ENCODE measurements around the gene MORN2. TPM values are rescaled to one million over a fixed set of nuclear protein-coding genes. Genes with fewer than 3 reads are reported as not detected.
"Not testable (repeated sequence)": the region's sequence is repeated elsewhere in the genome, so short reads cannot be mapped to it uniquely, and the experiment has no call there.

Gene MORN2
- total RNA-seq: 11.2 TPM

GRCh38 chr2:38875576-38876367 is at the start of gene MORN2, which contains the start of gene DHX57:
TSS of gene MORN2 (plus strand) at chr2:38875976.
TSS of gene DHX57 (minus strand) at chr2:38875934. CDS start at chr2:38868405, 7,529 bp downstream.
- ATAC-seq: peak; percentile 98

GRCh38 chr2:38827539-38828145 is 48.1 kb upstream of the MORN2 start:
- ATAC-seq: not testable (repeated sequence)

GRCh38 chr2:38828460-38828859 is 47.3 kb upstream of the MORN2 start:
- no peak for ATAC-seq

GRCh38 chr2:38829971-38830370 is 45.8 kb upstream of the MORN2 start:
- no peak for ATAC-seq

GRCh38 chr2:38830526-38831159 is 45.1 kb upstream of the MORN2 start:
- ATAC-seq: no peak

- ATAC-seq: no peak
Measured at GRCh38 chr2:38835015-38835601, 40.7 kb upstream of the MORN2 start.

GRCh38 chr2:38835990-38836389 is 39.8 kb upstream of the MORN2 start:
- no peak for ATAC-seq

GRCh38 chr2:38836791-38837190 is 39.0 kb upstream of the MORN2 start:
- ATAC-seq: no peak

- ATAC-seq: no peak
Measured at GRCh38 chr2:38850045-38850444, 25.7 kb upstream of the MORN2 start.

- peak; percentile 88 for ATAC-seq
Measured at GRCh38 chr2:38856165-38856564, 19.6 kb upstream of the MORN2 start.

GRCh38 chr2:38862476-38862875 is 13.3 kb upstream of the MORN2 start:
- no peak for ATAC-seq

GRCh38 chr2:38863061-38863695 is 12.6 kb upstream of the MORN2 start:
- ATAC-seq: no peak

GRCh38 chr2:38866773-38867443 is 8.9 kb upstream of the MORN2 start:
- peak; percentile 93 for ATAC-seq

GRCh38 chr2:38871432-38871831 is 4.3 kb upstream of the MORN2 start:
- no peak for ATAC-seq

- no peak for ATAC-seq
Measured at GRCh38 chr2:38873763-38874162, 2.0 kb upstream of the MORN2 start.

GRCh38 chr2:38875227-38875575 is 575 bp upstream of the MORN2 start:
- ATAC-seq: peak; percentile 9

GRCh38 chr2:38876407-38876806 is 631 bp downstream of the MORN2 start:
- no peak for ATAC-seq

- no peak for ATAC-seq
Measured at GRCh38 chr2:38886063-38886462, 10.3 kb downstream of the MORN2 start.

- ATAC-seq: no peak
Measured at GRCh38 chr2:38887347-38887746, 11.6 kb downstream of the MORN2 start.

GRCh38 chr2:38887902-38888554 is 12.3 kb downstream of the MORN2 start:
- no peak for ATAC-seq

GRCh38 chr2:38889045-38889444 is 13.3 kb downstream of the MORN2 start:
- ATAC-seq: no peak

- ATAC-seq: no peak
Measured at GRCh38 chr2:38889575-38889974, 13.8 kb downstream of the MORN2 start, which contains the start of gene ARHGEF33. TSS of gene ARHGEF33 (plus strand) at chr2:38889875. CDS start at chr2:38919448, 29,573 bp downstream.

Measured in esophagus mucosa (tissue), 1 donor.